Stimulated activated naive CD4-positive, alpha-beta T cell (primary cell): ENCODE data around the gene ZNF678.
"Not testable (repeated sequence)": the region's sequence is repeated elsewhere in the genome, so short reads cannot be mapped to it uniquely, and the experiment has no call there.

Source experiments
- DNase-seq, 6 experiments: peaks; one replicate each; lab custom pipeline; 2025; lab: John Stamatoyannopoulos, UW

Gene ZNF678

DNA sequence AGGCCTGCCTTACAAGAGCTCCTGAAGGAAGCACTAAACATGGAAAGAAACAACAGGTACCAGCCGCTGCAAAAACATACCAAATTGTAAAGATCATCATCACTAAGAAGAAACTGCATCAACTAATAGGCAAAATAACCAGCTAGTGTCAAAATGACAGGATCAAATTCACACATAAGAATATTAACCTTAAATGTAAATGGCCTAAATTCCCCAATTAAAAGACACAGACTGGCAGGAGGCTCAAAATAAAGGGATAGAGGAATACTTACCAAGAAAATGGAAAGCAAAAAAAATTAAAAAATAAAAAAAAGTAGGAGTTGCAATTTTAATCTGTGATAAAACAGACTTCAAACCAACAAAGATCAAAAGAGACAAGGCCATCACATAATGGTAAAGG is 11.5 kb upstream of the ZNF678 start:
- not testable (repeated sequence) for DNase-seq

GRCh38 chr1:227556288-227556687 is 7.1 kb upstream of the ZNF678 start:
- DNase-seq = no peak

DNA sequence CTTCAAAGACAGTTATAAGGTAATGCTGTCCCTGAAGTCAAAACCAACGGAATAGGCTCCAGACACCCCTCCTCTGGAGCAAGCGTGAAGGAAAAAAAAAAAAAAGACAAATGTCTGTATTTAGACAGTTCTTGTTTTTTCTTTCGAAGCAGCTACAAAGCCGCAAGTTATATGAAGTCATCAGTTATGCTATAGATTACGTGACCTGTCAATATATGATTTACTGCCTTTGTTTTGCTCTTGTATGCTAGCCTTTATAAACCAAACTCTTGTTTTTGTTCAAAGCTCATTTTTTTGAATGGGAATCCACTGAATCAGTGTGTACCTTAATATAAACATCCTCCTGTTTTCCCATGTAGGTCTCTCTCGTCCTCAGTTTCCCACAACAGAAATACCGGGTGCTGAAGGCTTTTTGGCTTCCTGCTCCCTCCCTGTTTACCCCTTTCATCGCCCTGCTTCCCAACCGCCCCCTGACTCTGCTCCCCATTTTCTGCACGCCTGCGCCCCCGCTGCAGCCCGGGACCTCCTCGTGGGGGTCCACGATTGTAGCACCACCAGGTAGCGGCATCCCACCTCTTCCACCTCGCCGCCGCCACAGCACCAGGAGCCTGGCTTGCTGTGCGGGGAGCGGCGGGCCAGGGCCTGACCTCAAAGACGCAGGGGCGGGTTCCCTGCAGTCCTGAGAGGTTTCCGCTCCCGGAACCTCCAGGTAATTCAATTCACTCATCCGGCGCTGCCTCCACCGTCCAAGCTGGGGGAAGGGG is 5.2 kb upstream of the ZNF678 start:
- DNase-seq = no peak

DNA sequence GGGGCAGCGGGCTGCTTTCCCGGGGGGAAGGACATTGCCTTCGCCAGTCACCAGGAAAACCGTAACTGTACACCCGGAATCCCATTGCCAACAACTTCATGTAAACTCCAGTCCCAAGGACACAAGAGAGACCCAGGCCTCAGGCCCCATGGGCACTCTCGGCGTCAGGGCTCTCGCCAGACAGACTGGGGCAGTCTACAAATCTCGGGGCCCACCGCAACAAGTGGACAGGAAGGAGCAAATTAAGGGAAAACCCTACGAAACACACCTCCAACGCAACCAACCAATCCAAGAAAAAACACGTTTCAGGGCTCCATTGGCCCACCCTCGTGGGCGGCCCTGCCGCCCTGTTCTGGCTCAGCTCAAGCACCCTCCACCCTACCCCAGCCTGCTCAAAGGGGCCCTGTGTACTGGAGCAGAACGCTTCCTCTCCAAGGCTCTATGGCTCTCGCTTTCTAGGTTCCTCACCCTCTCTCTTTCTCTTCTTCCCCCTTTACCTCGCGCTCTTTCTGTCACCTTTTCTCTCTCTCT is 4.6 kb upstream of the ZNF678 start:
- DNase-seq = no peak

- DNase-seq = no peak
Observed at GRCh38 chr1:227559499-227559898, 3.9 kb upstream of the ZNF678 start.

DNA sequence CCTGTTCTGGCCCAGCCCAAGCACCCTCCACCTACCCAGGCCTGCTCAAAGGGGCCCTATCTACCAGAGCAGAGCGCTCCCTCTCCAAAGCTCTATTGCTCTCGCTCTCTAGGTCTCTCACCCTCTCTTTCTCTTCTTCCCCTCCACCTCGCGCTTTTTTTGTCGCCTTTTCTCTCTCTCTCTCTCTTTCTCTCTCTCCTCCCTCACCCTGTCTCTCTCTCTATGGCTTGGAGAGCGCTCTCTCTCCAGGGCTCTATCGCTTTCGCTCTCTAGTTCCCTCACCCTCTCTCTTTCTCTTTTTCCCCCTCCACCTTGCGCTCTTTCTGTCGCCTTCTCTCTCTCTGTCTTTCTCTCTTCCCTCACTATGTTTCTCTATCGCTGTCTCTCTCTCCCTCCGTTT is 3.4 kb upstream of the ZNF678 start:
- no peak for DNase-seq

GRCh38 chr1:227560393-227561173 is 2.8 kb upstream of the ZNF678 start:
- no peak for DNase-seq

DNA sequence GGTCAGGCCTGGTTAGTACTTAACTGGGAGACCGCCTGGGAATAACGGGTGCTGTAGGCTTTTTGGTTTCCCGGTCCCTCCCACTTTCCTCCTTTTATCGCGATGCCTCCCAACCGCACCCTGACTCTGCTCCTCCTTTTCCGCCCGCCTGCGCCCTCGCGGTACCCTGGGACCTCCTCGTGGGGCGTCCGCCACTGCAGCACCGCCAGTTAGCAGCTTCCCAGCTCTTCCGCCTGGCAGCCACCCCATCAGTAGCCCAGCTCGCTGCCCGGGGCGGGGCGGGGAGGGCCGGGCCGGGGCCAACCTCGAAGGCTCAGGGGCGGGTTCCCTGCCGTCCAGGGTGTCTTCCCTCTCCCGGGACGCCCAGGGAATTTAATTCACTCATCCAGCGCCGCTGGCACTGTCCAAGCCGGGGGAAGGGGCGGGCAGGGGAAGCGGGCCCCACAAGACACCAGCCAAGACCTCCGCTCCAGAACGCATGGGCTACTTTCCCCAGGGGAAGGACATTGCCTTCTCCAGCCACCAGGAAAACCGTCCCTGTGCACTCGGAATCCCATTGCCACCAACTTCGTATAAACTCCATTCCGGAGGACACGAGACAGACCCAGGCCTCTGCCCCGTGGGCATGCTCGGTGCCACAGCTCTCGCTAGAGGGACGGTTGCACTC is 2.0 kb upstream of the ZNF678 start:
- no peak for DNase-seq

DNA sequence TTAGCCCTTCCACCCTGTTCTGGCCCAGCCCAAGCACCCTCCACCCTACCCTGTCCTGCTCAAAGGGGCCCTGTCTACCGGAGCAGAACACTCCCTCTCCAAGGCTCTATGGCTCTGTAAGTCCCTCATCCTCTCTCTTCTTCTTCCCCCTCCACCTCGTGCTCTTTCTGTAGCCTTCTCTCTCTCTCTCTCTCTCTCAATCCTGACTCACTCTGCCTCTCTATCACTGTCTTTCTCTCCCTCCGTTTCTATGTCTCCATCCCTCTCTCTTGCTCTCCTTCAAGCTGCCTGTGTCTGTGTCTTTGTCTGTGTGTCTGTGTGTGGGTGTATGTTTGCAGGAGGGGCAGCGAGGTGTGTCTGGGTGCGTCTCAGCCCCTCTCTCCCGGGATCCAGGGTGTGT is 1.3 kb upstream of the ZNF678 start:
- DNase-seq = no peak

DNA sequence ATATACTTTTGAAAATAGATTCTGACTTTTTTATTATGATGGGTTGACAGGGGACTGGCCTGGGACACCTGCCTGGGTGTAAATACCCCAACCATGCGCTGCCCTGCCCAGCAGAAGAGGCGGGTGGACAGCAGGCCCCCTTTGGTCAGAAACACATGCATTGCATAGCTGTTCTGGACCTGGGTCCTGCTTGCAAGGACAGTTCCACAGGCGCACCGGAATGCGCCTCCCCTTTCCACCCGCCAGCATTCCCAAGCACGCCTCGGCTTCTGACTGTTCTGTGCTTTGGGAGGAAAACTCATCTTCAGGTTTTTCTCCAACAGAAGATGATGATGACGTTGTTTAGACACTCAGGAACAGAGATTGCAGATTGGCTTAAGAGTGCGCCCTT is 428 bp upstream of the ZNF678 start:
- DNase-seq = no peak

DNA sequence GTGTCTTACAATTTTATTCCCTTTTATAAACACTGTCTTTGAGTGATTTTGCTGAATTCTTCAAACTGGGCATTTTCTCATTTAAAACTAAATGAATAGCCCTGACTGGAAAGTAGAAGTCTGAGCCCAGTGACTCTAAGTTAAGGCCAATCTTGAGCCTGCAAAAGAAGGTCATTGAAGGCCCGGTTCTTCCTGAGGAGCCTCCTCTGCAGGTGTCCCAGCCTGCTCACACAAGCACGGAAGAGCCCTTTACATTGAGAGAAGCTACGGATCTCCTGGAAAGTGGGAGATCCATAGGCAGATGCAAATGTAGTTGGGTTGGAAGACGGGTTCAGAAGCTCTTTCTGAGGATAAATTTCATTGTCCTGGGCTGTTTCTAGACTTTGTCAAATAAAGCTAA is 3.9 kb downstream of the ZNF678 start:
- no peak for DNase-seq

- no peak for DNase-seq
Observed at GRCh38 chr1:227568593-227568992, 5.2 kb downstream of the ZNF678 start.

DNA sequence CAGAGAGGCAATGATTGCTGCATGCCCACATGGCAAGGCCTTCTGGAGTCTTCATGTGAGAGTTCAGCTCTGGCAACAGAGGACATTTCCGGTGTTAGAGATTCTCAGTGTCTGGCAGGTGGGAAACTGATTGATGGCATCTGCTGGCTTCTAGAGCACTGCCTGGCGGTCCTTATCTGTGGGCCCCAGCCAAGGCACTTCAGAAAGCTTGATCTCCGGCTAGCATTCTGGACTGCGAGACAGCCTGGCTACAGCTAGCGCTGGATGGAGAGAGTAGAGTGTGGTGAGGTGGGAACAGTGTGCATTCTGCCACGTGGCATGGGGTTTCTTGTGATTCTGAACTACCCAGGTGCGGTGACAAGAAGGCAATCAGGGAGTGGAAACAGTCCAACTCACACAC is 9.4 kb downstream of the ZNF678 start:
- no peak for DNase-seq

DNA sequence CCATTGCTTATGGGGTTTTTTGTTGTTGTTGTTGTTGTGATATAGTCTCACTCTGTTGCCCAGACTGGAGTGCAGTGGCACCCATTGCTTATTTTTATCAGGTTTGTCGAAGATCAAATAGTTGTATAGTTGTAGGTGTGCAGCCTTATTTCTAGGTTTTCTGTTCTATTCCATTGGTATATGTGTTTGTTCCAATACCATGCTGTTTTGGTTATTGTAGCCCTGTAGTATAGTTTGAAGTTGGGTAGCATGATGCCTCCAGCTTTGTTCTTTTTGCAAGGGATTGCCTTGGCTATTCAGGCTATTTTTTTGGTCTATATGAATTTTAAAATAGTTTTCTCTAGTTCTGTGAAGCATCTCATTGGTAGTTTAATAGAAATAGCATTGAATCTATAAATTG is 11.6 kb downstream of the ZNF678 start:
- no peak for DNase-seq

GRCh38 chr1:227576189-227576588 is 12.8 kb downstream of the ZNF678 start:
- no peak for DNase-seq

DNA sequence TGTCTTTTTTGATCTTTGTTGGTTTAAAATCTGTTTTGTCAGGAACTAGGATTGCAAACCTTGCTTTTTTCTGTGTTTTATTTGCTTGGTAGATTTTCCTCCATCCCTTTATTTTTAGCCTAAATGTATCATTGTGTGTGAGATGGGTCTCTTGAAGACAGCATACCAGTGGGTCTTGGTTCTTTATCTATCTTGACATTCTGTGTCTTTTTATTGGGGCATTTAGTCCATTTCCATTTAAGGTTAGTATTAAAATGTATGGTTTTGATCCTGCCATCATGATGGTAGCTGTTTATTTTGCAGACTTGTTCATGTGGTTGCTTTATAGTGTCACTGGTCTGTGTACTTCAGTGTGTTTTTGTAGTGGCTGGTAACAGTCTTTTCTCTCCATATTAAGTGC is 14.1 kb downstream of the ZNF678 start:
- no peak for DNase-seq

GRCh38 chr1:227583354-227583753 is 20.0 kb downstream of the ZNF678 start:
- no peak for DNase-seq

DNA sequence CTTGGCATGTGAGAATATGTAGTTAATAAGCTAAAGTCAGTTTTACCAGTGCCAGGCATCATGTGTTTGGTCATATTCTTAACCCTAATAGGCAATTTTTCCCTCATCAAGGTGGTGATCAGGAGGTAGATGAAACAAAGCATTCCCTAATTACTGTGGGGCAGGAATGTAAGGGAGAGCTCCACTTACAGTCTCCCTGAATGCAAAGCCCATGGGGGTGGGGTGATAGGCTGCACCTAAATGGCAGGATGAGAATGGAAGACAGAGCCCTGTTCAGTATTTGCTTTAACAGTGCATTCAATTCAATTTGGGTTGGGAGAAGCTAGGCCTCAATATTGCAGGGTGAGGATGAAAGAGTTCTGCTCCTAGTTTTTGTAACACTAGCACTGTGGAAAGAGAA is 23.4 kb downstream of the ZNF678 start:
- DNase-seq = no peak

DNA sequence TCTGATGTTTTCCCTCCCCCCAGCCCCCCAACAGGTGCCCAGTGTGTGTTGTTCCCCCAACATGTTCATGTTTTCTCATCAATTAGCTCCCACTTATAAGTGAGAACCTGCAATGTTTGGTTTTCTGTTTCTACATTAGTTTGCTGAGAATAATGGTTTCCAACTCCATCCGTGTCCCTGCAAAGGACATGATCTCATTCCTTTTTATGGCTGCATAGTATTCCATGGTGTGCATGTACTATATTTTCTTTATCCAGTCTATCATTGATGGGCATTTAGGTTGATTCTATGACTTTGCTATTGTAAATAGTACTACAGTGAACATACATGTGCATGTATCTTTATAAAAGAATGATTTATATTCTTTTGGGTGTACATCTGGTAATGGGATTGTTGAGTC is 24.6 kb downstream of the ZNF678 start:
- DNase-seq = no peak

DNA sequence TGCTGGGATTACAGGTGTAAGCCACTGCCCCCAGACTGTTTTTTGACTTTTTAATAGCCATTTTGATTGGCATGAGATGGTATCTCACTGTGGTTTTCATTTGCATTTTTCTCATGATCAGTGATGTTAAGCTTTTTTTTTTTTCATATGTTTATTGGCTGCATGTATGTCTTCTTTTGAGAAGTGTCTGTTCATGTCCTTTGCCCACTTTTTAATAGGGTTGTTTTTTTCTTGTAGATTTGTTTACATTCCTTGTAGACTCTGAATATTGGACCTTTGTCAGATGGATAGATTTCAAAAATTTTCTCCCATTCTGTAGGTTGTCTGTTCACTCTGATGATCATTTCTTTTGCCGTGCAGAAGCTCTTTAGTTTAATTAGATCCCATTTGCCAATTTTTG is 25.4 kb downstream of the ZNF678 start:
- not testable (repeated sequence) for DNase-seq

- DNase-seq = not testable (repeated sequence)
Observed at GRCh38 chr1:227589777-227590176, 26.4 kb downstream of the ZNF678 start.

DNA sequence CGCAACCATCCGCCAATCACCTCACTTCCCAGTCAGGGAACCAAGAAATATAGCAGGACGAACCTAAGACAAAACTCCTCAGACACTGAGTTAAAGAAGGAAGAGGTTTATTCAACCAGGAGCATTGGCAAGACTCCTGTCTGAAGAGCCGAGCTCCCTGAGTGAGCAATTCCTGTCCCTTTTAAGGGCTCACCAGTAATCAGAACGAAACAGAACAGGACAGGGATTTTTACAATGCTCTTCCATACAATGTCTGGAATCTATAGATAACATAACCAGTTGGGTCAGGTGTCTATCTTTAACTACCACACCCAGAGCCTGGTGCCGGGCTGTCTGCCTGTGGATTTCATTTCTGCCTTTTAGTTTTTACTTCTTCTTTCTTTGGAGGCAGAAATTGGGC is 32.9 kb downstream of the ZNF678 start:
- DNase-seq = not testable (repeated sequence)

DNA sequence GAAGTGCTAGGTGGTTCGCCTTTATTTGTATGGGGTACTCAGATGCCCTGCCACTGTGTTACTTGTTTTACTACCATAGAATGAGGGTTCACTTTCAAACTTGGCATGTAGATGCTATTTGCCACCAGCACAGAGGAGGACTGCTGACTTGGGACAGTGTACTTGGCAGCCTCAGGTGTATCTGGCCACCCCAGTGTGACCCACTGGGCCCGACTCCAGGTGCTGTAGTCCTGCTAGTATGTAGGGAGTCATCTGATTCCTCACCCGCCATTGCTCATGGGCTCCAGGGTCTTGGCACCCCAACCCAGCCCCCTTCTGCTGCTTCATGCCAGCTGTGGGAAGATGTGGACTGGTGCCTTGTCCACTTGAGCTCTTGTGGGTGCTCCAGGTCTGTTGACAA is 40.0 kb downstream of the ZNF678 start:
- DNase-seq = no peak
